DND-41 (cell line): ENCODE measurements around the gene BRF1.

ENCODE experiments used
- EZH2 ChIP-seq: IDR thresholded peaks from 3 replicates; pipeline ENCODE4 v1.6.1; 2012; ENCODE audit warnings: borderline replicate concordance, low read depth, mild to moderate bottlenecking, moderate library complexity, low read length, inconsistent platforms; ENCODE audit not compliant: severe bottlenecking
- TF ChIP-seq, protein P1 (sequence below): IDR thresholded peaks from 2 replicates; pipeline ENCODE4 v1.5.1; 2012; ENCODE audit warnings: borderline replicate concordance, low read length, moderate library complexity, mild to moderate bottlenecking; ENCODE audit not compliant: poor library complexity, severe bottlenecking; ENCODE audit errors: extremely low read depth

GRCh38 chr14:105169776-105170655 lies 130.8 kb downstream of the BRF1 start:
- TF ChIP-seq, protein P1, sequence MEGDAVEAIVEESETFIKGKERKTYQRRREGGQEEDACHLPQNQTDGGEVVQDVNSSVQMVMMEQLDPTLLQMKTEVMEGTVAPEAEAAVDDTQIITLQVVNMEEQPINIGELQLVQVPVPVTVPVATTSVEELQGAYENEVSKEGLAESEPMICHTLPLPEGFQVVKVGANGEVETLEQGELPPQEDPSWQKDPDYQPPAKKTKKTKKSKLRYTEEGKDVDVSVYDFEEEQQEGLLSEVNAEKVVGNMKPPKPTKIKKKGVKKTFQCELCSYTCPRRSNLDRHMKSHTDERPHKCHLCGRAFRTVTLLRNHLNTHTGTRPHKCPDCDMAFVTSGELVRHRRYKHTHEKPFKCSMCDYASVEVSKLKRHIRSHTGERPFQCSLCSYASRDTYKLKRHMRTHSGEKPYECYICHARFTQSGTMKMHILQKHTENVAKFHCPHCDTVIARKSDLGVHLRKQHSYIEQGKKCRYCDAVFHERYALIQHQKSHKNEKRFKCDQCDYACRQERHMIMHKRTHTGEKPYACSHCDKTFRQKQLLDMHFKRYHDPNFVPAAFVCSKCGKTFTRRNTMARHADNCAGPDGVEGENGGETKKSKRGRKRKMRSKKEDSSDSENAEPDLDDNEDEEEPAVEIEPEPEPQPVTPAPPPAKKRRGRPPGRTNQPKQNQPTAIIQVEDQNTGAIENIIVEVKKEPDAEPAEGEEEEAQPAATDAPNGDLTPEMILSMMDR = no peak
- no peak for TF ChIP-seq EZH2
